Psoas muscle (tissue), 8 donors: ENCODE results near the gene APIP. TPM values are rescaled to one million over a fixed set of nuclear protein-coding genes. Genes with fewer than 3 reads are reported as not detected.

Experiments
- ATAC-seq, 4 donors: fragments of 200-7000 bp; cut with Tn5 transposase; one replicate each; pipeline ENCODE4 v1.9.1; 2020; ENCODE audit warnings: moderate library complexity in 3 of 4, mild to moderate bottlenecking in 2 of 4
- DNase-seq, 2 donors: peaks; one replicate each; pipeline ENCODE4 v3.0.0-alpha.2; 2020
- H3K27ac ChIP-seq: fragments of 200-600 bp; one replicate; pipeline ENCODE4 v1.8.0; 2022
- H3K27me3 ChIP-seq, 3 donors: fragments of 200-600 bp in 1 of 3; one replicate each; pipeline versions ENCODE4 v1.6.1 to v1.8.0; 2013 to 2022; ENCODE audit warnings: low read length in 2 of 3, mild to moderate bottlenecking in 2 of 3, moderate library complexity in 1 of 3; ENCODE audit not compliant: insufficient read depth in 3 of 3
- H3K36me3 ChIP-seq, 2 donors: fragments of 200-600 bp in 1 of 2; one replicate each; pipeline versions ENCODE4 v1.6.1 to v1.8.0; 2013 to 2022; ENCODE audit warnings: low read depth in 1 of 2, mild to moderate bottlenecking in 1 of 2, moderate library complexity in 1 of 2; ENCODE audit not compliant: insufficient read depth in 1 of 2
- H3K4me1 ChIP-seq: fragments of 200-600 bp; one replicate; pipeline ENCODE4 v1.8.0; 2022
- H3K4me3 ChIP-seq: fragments of 200-600 bp; one replicate; pipeline ENCODE4 v1.8.0; 2022; ENCODE audit warnings: mild to moderate bottlenecking
- H3K9me3 ChIP-seq: fragments of 200-600 bp; one replicate; pipeline ENCODE4 v1.8.0; 2022
- WGBS, 3 donors: extraction: QIAGEN DNeasy Blood & Tissue Kit; methylation state at CpG; one replicate each; pipeline versions ENCODE4 v1.1.6 to v1.1.7; 2013; 5-methylcytosine and 5-hydroxymethylcytosine counted together
- intact Hi-C, 2 donors: fragments of 100-400 bp; cut with DNase I; formaldehyde crosslinking; loops; one replicate each; pipeline versions ENCODE4 v1.11.0 to v1.14.2; 2022
- polyA plus RNA-seq, 3 donors: library from polyadenylated mRNA; stranded (reverse); fragments of 200-250 nt; gene quantifications; one replicate each; pipeline ENCODE4 v1.2.3, GENCODE V29; 2013
- total RNA-seq, 4 donors: library from RNA; stranded (reverse); fragmentation: NEBNext Ultra II Directional in 2 of 4; extraction: Animal tissue kit (Norgen Biotek cat#: 25700) in 2 of 4; gene quantifications; one replicate each; pipeline versions ENCODE4 v1.2.1 to v1.2.4, GENCODE V29; 2021 to 2023
- TF ChIP-seq, protein P1 (sequence below): fragments of 200-600 bp; IDR thresholded peaks from one replicate; pipeline ENCODE4 v1.8.0; 2022; ENCODE audit warnings: antibody characterized with exemption
- donor health status: healthy with polysubstance abuse.
- donor health status: DM: no; HTN: no; CAD: no; lungs with moderate emphysema.
- donor health status: Bipolar disorder and iron deficiency.
- donor health status: healthy.
- donor health status: DM: yes; HTN: yes; CAD: no.
- donor health status: DM: no; HTN: no; CAD: no.
- donor health status: DM: no; HTN: no; CAD: no.
- donor health status: DM: yes; HTN: yes; CAD: no.

The APIP gene
- total and polyA plus RNA-seq, 7 donors: 24.1 to 47.2 (median 40.9) TPM

DNA sequence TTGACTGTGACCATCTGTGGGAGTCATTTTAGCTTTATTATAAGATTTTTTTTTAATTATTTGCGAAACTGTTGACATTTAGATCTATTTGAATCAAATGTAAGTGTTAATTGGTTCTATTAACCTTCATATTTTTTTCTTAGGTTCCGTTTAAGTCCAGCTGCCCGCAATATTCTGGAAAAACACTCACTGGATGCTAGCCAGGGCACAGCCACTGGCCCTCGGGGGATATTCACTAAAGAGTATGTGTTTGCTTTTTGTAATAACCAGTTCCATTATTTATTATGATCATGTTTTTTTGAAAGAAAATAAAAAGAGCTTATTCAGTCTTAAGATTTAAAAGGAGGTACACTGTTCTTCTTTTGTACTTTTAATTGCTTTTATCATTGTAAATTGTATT, 44.1 kb upstream of the APIP start:
- H3K9me3 ChIP-seq: no peaks in the 10 kb centered on the region
- DNase-seq (no peak), ATAC-seq (no peak)
- 43 to 47% (median 44%) methylated on average over 4 of the region's 4 CpGs for WGBS, 3 donors
- H3K27ac ChIP-seq: no peak overlapping the region
- intact Hi-C loops: no loop called here
- no peaks in the 10 kb centered on the region for H3K27me3 ChIP-seq
- no peak overlapping the region for H3K4me3 ChIP-seq
- H3K4me1 ChIP-seq: peaks cover 5% of the 10 kb centered on the region
- peaks cover 0 to 37% of the 10 kb centered on the region in 2 donors for H3K36me3 ChIP-seq
- TF ChIP-seq, protein P1, sequence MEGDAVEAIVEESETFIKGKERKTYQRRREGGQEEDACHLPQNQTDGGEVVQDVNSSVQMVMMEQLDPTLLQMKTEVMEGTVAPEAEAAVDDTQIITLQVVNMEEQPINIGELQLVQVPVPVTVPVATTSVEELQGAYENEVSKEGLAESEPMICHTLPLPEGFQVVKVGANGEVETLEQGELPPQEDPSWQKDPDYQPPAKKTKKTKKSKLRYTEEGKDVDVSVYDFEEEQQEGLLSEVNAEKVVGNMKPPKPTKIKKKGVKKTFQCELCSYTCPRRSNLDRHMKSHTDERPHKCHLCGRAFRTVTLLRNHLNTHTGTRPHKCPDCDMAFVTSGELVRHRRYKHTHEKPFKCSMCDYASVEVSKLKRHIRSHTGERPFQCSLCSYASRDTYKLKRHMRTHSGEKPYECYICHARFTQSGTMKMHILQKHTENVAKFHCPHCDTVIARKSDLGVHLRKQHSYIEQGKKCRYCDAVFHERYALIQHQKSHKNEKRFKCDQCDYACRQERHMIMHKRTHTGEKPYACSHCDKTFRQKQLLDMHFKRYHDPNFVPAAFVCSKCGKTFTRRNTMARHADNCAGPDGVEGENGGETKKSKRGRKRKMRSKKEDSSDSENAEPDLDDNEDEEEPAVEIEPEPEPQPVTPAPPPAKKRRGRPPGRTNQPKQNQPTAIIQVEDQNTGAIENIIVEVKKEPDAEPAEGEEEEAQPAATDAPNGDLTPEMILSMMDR: no peak

DNA sequence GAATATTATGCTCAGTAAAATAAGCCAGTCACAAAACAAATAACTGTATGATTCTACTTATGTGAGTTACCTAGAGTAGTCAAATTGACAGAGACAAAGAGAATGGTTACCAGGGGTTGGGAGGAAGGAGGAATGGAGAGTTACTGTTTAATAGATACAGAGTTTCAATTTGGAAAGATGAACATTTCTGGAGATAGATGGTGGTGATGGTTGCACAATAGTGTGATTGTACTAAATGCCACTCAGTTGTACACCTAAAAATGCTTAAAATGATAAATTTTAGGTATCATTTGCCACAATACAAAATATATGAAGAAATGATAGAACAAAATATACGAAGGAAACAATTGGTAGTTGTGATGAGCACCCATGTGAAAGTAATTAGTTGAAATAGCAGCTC, 43.6 kb upstream of the APIP start:
- DNase-seq: no peak
- no peak overlapping the region for H3K4me3 ChIP-seq
- WGBS, 3 donors: 92 to 97% (median 95%) methylated on average over 1 of the region's 1 CpG
- H3K27ac ChIP-seq: no peak overlapping the region
- no peaks in the 10 kb centered on the region for H3K27me3 ChIP-seq
- peaks cover 10% of the 10 kb centered on the region for H3K4me1 ChIP-seq
- intact Hi-C loops: no loop called here
- TF ChIP-seq, protein P1: no peak
- no peaks in the 10 kb centered on the region for H3K9me3 ChIP-seq
- H3K36me3 ChIP-seq: peaks cover 0 to 37% of the 10 kb centered on the region in 2 donors
- no peak for ATAC-seq

DNA sequence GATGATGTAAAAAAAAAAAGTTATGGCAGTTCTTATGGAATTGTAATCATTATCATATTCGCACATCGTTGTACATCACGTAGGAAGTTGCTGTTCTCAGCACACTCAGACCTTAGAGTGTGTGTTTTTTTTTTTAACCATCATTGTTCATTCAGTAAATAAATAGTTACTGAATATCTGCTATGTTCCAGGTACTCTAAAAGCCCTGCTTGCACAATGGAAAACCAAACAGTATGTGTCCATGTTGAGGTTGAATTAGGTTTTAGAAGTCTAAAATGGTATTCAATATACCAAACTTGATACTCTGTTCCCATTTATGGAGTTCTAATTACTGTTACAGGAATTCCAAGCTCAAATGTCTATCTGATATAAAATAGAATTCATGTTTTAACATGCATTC, 41.4 kb upstream of the APIP start:
- whole genome bisulfite sequencing, 3 donors: 96 to 97% (median 97%) methylated on average over 3 of the region's 3 CpGs
- peaks cover 10% of the 10 kb centered on the region for H3K4me1 ChIP-seq
- no peaks in the 10 kb centered on the region for H3K27me3 ChIP-seq
- H3K36me3 ChIP-seq: peaks cover 0 to 27% of the 10 kb centered on the region in 2 donors
- no peak for ATAC-seq
- no peak for DNase-seq
- no peak overlapping the region for H3K27ac ChIP-seq
- intact Hi-C loops: no loop called here
- H3K4me3 ChIP-seq: no peak overlapping the region
- no peaks in the 10 kb centered on the region for H3K9me3 ChIP-seq
- TF ChIP-seq, protein P1: no peak

- Histone ChIP-seq H3K27me3 (no peaks in the 10 kb centered on the region), H3K9me3 (no peaks in the 10 kb centered on the region), H3K27ac (no peak overlapping the region), H3K4me3 (no peak overlapping the region), H3K4me1 (peaks cover 10% of the 10 kb centered on the region), H3K36me3 (peaks cover 0 to 27% of the 10 kb centered on the region in 2 donors)
- TF ChIP-seq, protein P1: no peak
- intact Hi-C loops: no loop called here
- WGBS, 3 donors: 96 to 99% (median 98%) methylated on average over 5 of the region's 5 CpGs
- DNase-seq (no peak), ATAC-seq (no peak)
These were observed 41.0 kb upstream of the APIP start for GRCh38 chr11:34957206-34957605.

GRCh38 chr11:34953955-34954354, 37.8 kb upstream of the APIP start:
- Histone ChIP-seq H3K4me1 (peaks cover 5% of the 10 kb centered on the region), H3K4me3 (no peak overlapping the region), H3K27me3 (no peaks in the 10 kb centered on the region), H3K9me3 (no peaks in the 10 kb centered on the region), H3K36me3 (peaks cover 0 to 11% of the 10 kb centered on the region in 2 donors), H3K27ac (no peak overlapping the region)
- WGBS, 3 donors: 86 to 100% (median 88%) methylated on average over 1 of the region's 1 CpG
- ATAC-seq (no peak), DNase-seq (no peak)
- intact Hi-C loops: no loop called here
- TF ChIP-seq, protein P1: no peak
